MCF 10A (cell line): ENCODE results near the gene SMIM10L1. TPM values are rescaled to one million over a fixed set of nuclear protein-coding genes. Genes with fewer than 3 reads are reported as not detected.

ENCODE experiments used
- BruUV-seq: library from RNA; stranded (reverse); fragments of 400-500 nt; replicated peaks from 2 replicates; lab custom pipeline; 2021; lab: Mats Ljungman, UMichigan
- CTCF ChIA-PET: fragments of 300-600 bp; sonication (Branson Sonifier 250); formaldehyde crosslinking; extraction: SDS; loops from one replicate; lab custom pipeline; 2021; ENCODE audit warnings: antibody characterized with exemption, inconsistent platforms; lab: Yijun Ruan, JAX
- POLR2A ChIA-PET: fragments of 300-600, 350-650 bp; sonication (Branson Sonifier 250); formaldehyde crosslinking; extraction: SDS; loops from one replicate; lab custom pipeline; 2020; ENCODE audit warnings: antibody characterized with exemption, inconsistent platforms; lab: Yijun Ruan, JAX
- DNase-seq: peaks from one replicate; pipeline ENCODE4 v3.0.0-alpha.2; 2018; ENCODE audit not compliant: unreplicated experiment
- H3K27ac Mint-ChIP-seq: one replicate; pipeline ENCODE4 v1.8.0; 2022; ENCODE audit warnings: mild to moderate bottlenecking, low read depth, mixed read lengths; ENCODE audit not compliant: unreplicated experiment
- H3K27me3 Mint-ChIP-seq: one replicate; pipeline ENCODE4 v1.8.0; 2022; ENCODE audit warnings: mixed read lengths; ENCODE audit not compliant: insufficient read depth, unreplicated experiment
- H3K36me3 Mint-ChIP-seq: one replicate; pipeline ENCODE4 v1.8.0; 2022; ENCODE audit warnings: mild to moderate bottlenecking, moderate library complexity, mixed read lengths; ENCODE audit not compliant: insufficient read depth, unreplicated experiment
- H3K4me1 Mint-ChIP-seq: one replicate; pipeline ENCODE4 v1.8.0; 2022; ENCODE audit warnings: mixed read lengths; ENCODE audit not compliant: insufficient read depth, unreplicated experiment
- H3K4me3 Mint-ChIP-seq: one replicate; pipeline ENCODE4 v1.8.0; 2022; ENCODE audit warnings: mild to moderate bottlenecking, moderate library complexity, mixed read lengths; ENCODE audit not compliant: unreplicated experiment
- H3K9me3 Mint-ChIP-seq: one replicate; pipeline ENCODE4 v1.8.0; 2022; ENCODE audit warnings: mixed read lengths; ENCODE audit not compliant: unreplicated experiment
- CTCF ChIP-seq: fragments of 200-600 bp; IDR thresholded peaks from one replicate; pipeline ENCODE4 v1.8.0; 2022; ENCODE audit warnings: antibody characterized with exemption, mild to moderate bottlenecking; ENCODE audit not compliant: unreplicated experiment
- intact Hi-C: fragments of 100-400 bp; cut with micrococcal nuclease; formaldehyde crosslinking; loops from 2 replicates; pipeline ENCODE4 v1.14.1; 2022
- total RNA-seq: library from RNA; stranded (reverse); gene quantifications from 2 replicates; pipeline ENCODE4 v1.2.3, GENCODE V29; 2022

Gene SMIM10L1
- total RNA-seq, 1 experiment from 2014 or later, result 10.5 TPM

GRCh38 chr12:11144297-11144696 is 26.7 kb upstream of the SMIM10L1 start:
- ChIA-PET POLR2A (no interaction called here), CTCF (no interaction called here)
- H3K27me3 Mint-ChIP-seq, result no peaks in the 10 kb centered on the region
- no peak overlapping the region for H3K4me3 Mint-ChIP-seq
- H3K36me3 Mint-ChIP-seq, result peaks cover 5% of the 10 kb centered on the region
- BruUV-seq, result no TSS peak
- intact Hi-C loops, result no loop called here
- H3K9me3 Mint-ChIP-seq, result peaks cover 10% of the 10 kb centered on the region
- DNase-seq, result no peak
- no peak overlapping the region for H3K27ac Mint-ChIP-seq
- TF ChIP-seq CTCF, result no peak
- H3K4me1 Mint-ChIP-seq, result no peaks in the 10 kb centered on the region

GRCh38 chr12:11147420-11147819 is 23.6 kb upstream of the SMIM10L1 start:
- Mint-ChIP-seq H3K27ac (no peak overlapping the region), H3K4me1 (no peaks in the 10 kb centered on the region), H3K36me3 (peaks cover 6% of the 10 kb centered on the region), H3K27me3 (no peaks in the 10 kb centered on the region), H3K4me3 (no peak overlapping the region), H3K9me3 (peaks cover 10% of the 10 kb centered on the region)
- no peak for TF ChIP-seq CTCF
- CTCF ChIA-PET, result no interaction called here
- POLR2A ChIA-PET, result no interaction called here
- intact Hi-C loops, result no loop called here
- BruUV-seq, result no TSS peak
- no peak for DNase-seq

GRCh38 chr12:11150832-11151231 is 20.2 kb upstream of the SMIM10L1 start:
- H3K27me3 Mint-ChIP-seq, result no peaks in the 10 kb centered on the region
- intact Hi-C loops, result no loop called here
- no peak overlapping the region for H3K27ac Mint-ChIP-seq
- DNase-seq, result no peak
- no peaks in the 10 kb centered on the region for H3K9me3 Mint-ChIP-seq
- TF ChIP-seq CTCF, result no peak
- H3K36me3 Mint-ChIP-seq, result peaks cover 6% of the 10 kb centered on the region
- H3K4me1 Mint-ChIP-seq, result no peaks in the 10 kb centered on the region
- ChIA-PET POLR2A (no interaction called here), CTCF (interaction anchor here (0.6 kb wide), 1 partner anchor 434 kb away, joined by 3 read pairs; no protein-coding TSS in a partner anchor)
- no peak overlapping the region for H3K4me3 Mint-ChIP-seq
- BruUV-seq, result no TSS peak

GRCh38 chr12:11152725-11153124 is 18.3 kb upstream of the SMIM10L1 start:
- ChIA-PET POLR2A (interaction anchor here (1.3 kb wide), 1 partner anchor 18 kb away, joined by 5 read pairs; the partner anchor contains the start of gene SMIM10L1), CTCF (no interaction called here)
- no peak overlapping the region for H3K27ac Mint-ChIP-seq
- H3K9me3 Mint-ChIP-seq, result no peaks in the 10 kb centered on the region
- no peaks in the 10 kb centered on the region for H3K4me1 Mint-ChIP-seq
- intact Hi-C loops, result no loop called here
- BruUV-seq, result no TSS peak
- H3K27me3 Mint-ChIP-seq, result no peaks in the 10 kb centered on the region
- DNase-seq, result no peak
- H3K36me3 Mint-ChIP-seq, result peaks cover 12% of the 10 kb centered on the region
- no peak for TF ChIP-seq CTCF
- no peak overlapping the region for H3K4me3 Mint-ChIP-seq
